ENCODE results near the gene ACP6. TPM values are rescaled to one million over a fixed set of nuclear protein-coding genes. Genes with fewer than 3 reads are reported as not detected.

ACP6 gene
- total and polyA plus RNA-seq, 2 donors (not counting 3 experiments of a cell fraction or from before 2014, with no cell fraction given) = 7.1 to 9.4 TPM

GRCh38 chr1:147611021-147611426 lies 59.3 kb downstream of the ACP6 start:
- CTCF ChIA-PET = interaction anchor here (1.3 to 3.1 kb wide), 3 partner anchors 14 to 31 kb away, joined by 3 to 12 read pairs (median 4); no protein-coding TSS in a partner anchor
- POLR2A ChIA-PET = no interaction called here
- FAIRE-seq = no peak

More at GRCh38 chr1:147611021-147611426, 59.3 kb downstream of the ACP6 start:
- Histone ChIP-seq H3K27me3 (ENCODE audit: control insufficient read depth in 2 of 2, insufficient read depth in 2 of 2, low read length in 2 of 2) (no peaks in the 10 kb centered on the region), H2AFZ (ENCODE audit: low read depth, low read length) (no peak overlapping the region), H3K9me3 (replicated peaks; ENCODE audit: control insufficient read depth, insufficient read depth, low read length) (no peaks in the 10 kb centered on the region), H3K27ac (ENCODE audit: insufficient read depth, low read depth, low read length) (no peak overlapping the region), H3K4me1 (ENCODE audit: control insufficient read depth, extremely low read depth, insufficient read depth, low read length) (no peaks in the 10 kb centered on the region), H3K9ac (replicated peaks; ENCODE audit: extremely low read depth, insufficient read depth, low read length) (no peak overlapping the region), H4K20me1 (replicated peaks; ENCODE audit: control insufficient read depth, extremely low read depth, insufficient read depth, low read length) (no peaks in the 10 kb centered on the region), H3K36me3 (ENCODE audit: control insufficient read depth in 2 of 2, extremely low read depth in 1 of 2, insufficient read depth in 2 of 2, low read length in 2 of 2) (peaks cover 7 to 11% of the 10 kb centered on the region in 2 experiments), H3K9me1 (replicated peaks; ENCODE audit: control insufficient read depth, extremely low read depth, insufficient read depth, low read length) (no peaks in the 10 kb centered on the region), H3K79me2 (ENCODE audit: control insufficient read depth, insufficient read depth, low read length) (no peaks in the 10 kb centered on the region), H3K4me2 (ENCODE audit: insufficient read depth, low read length) (no peak overlapping the region), H3K4me3 (replicated peaks in 1 of 3; ENCODE audit: insufficient read depth in 1 of 3, low read depth in 1 of 3, low read length in 3 of 3) (no peak overlapping the region)
- BruUV-seq (replicated peaks) = no TSS peak
- intact Hi-C loops (cut with micrococcal nuclease) = no loop called here
- DNase-seq (ENCODE audit: low read depth, low spot score) = no peak
- dilution Hi-C loops (cut with MboI; ENCODE audit: extremely low pct_ligation_motif_present, low sequenced_read_pairs) = no loop called here
- TF ChIP-seq GATA2 (IDR thresholded peaks at IDR 0.05; ENCODE audit: insufficient read depth, insufficient read length, low read depth, low read length) = no peak
- TF ChIP-seq CTCF (IDR thresholded peaks at IDR 0.05; ENCODE audit: extremely low read depth in 1 of 2, insufficient read depth in 1 of 2, low read depth in 1 of 2, low read length in 2 of 2) = no peak
- no peak for TF ChIP-seq POLR2AphosphoS5 (IDR thresholded peaks at IDR 0.05; ENCODE audit: insufficient read depth, low read depth, low read length)
- TF ChIP-seq POLR2A (IDR thresholded peaks at IDR 0.05; ENCODE audit: low read depth, low read length) = no peak
- TF ChIP-seq MAX (IDR thresholded peaks at IDR 0.05; ENCODE audit: insufficient read depth, insufficient read length) = no peak
- TF ChIP-seq FOS (IDR thresholded peaks at IDR 0.05; ENCODE audit: borderline replicate concordance, insufficient read depth, low read length) = no peak
- TF ChIP-seq JUN (IDR thresholded peaks at IDR 0.05; ENCODE audit: borderline replicate concordance, insufficient read depth, insufficient read length, low read depth) = no peak
